ENCODE results near the gene IL1RL2. TPM values are rescaled to one million over a fixed set of nuclear protein-coding genes. Genes with fewer than 3 reads are reported as not detected.

The IL1RL2 gene
- total and polyA plus RNA-seq, 2 of the 8 experiments (the other 6 are each of a cell fraction or from before 2014, with no cell fraction given) = not detected

- Histone ChIP-seq H3K79me2 (ENCODE audit: control insufficient read depth in 1 of 2, insufficient read depth in 2 of 2, low read length in 2 of 2) (no peaks in the 10 kb centered on the region), H3K9ac (replicated peaks in 1 of 4; ENCODE audit: extremely low read depth in 1 of 4, low read depth in 3 of 4, low read length in 3 of 4) (no peak overlapping the region), H3K56ac (replicated peaks; ENCODE audit: insufficient read length, low read depth, low read length) (no peak overlapping the region), H2BK15ac (ENCODE audit: low read length) (no peak overlapping the region), H4K91ac (replicated peaks; ENCODE audit: insufficient read length, low read length) (no peak overlapping the region), H3K4me1 (replicated peaks in 1 of 4; ENCODE audit: control insufficient read depth in 3 of 4, insufficient read depth in 4 of 4, low read length in 3 of 4) (no peaks in the 10 kb centered on the region), H3K23me2 (ENCODE audit: low read depth, low read length) (no peaks in the 10 kb centered on the region), H2BK5ac (ENCODE audit: low read depth, low read length) (no peak overlapping the region), H3K9me3 (ENCODE audit: insufficient read depth in 2 of 2, low read depth in 1 of 2, low read length in 1 of 2) (no peaks in the 10 kb centered on the region), H2AFZ (ENCODE audit: low read length) (no peak overlapping the region), H4K5ac (ENCODE audit: insufficient read length, low read depth, low read length) (no peak overlapping the region), H3K27me3 (replicated peaks in 1 of 4; ENCODE audit: control insufficient read depth in 3 of 4, extremely low read depth in 1 of 4, insufficient read depth in 3 of 4, low read length in 3 of 4) (no peaks in the 10 kb centered on the region), H2BK20ac (ENCODE audit: low read length) (no peak overlapping the region), H3K14ac (ENCODE audit: insufficient read length) (no peak overlapping the region), H2BK12ac (ENCODE audit: low read depth, low read length) (no peak overlapping the region), H3K4me3 (ENCODE audit: extremely low read depth in 1 of 4, insufficient read depth in 2 of 4, low read depth in 3 of 4, low read length in 4 of 4) (no peak overlapping the region), H2AK5ac (ENCODE audit: low read depth, low read length) (no peak overlapping the region), H4K8ac (ENCODE audit: extremely low read depth, insufficient read depth, low read length) (no peak overlapping the region), H3K18ac (ENCODE audit: extremely low read depth, low read length) (no peak overlapping the region), H4K20me1 (replicated peaks in 1 of 2; ENCODE audit: control insufficient read depth in 1 of 2, insufficient read depth in 2 of 2, low read length in 2 of 2) (no peaks in the 10 kb centered on the region), H3K36me3 (ENCODE audit: control insufficient read depth in 2 of 4, insufficient read depth in 4 of 4, low read length in 3 of 4) (no peaks in the 10 kb centered on the region), H3K27ac (ENCODE audit: low read depth, low read length) (no peak overlapping the region), H3K79me1 (ENCODE audit: low read depth, low read length) (no peaks in the 10 kb centered on the region), H2BK120ac (replicated peaks; ENCODE audit: low read depth, low read length) (no peak overlapping the region), H3K4me2 (ENCODE audit: insufficient read depth in 1 of 2, low read depth in 2 of 2, low read length in 2 of 2) (no peak overlapping the region), H3K4ac (replicated peaks; ENCODE audit: insufficient read length, low read depth, low read length) (no peak overlapping the region), H3K23ac (ENCODE audit: insufficient read length) (no peak overlapping the region)
- 96% methylated on average over 2 of the region's 2 CpGs; no CpG with 5 or more reads in 1 of the 2 experiments for WGBS, 2 experiments (ENCODE audit: extremely low coverage in 1 of 2, insufficient coverage in 1 of 2, insufficient read length in 1 of 2, insufficient replicate concordance in 2 of 2, low coverage in 1 of 2, low lambda C conversion rate in 2 of 2, missing lambda C conversion rate in 1 of 2)
- no peak for TF ChIP-seq KDM5A (IDR thresholded peaks at IDR 0.05; ENCODE audit: low read length)
- TF ChIP-seq TBP (IDR thresholded peaks at IDR 0.05; ENCODE audit: low read depth, low read length) = no peak
- no peak for TF ChIP-seq SIRT6 (IDR thresholded peaks at IDR 0.05; ENCODE audit: low read length)
- TF ChIP-seq KDM4A (IDR thresholded peaks at IDR 0.05; ENCODE audit: low read depth, low read length, severe bottlenecking) = no peak
- no peak for TF ChIP-seq TAF7 (optimal IDR thresholded peaks at IDR 0.05; ENCODE audit: borderline replicate concordance, low read depth, low read length)
- ChIA-PET CTCF (ENCODE audit: partially characterized antibody) (interaction anchor here (1.0 to 2.1 kb wide), 4 partner anchors 9 to 36 kb away, joined by 3 to 6 read pairs (median 4); no protein-coding TSS in a partner anchor), POLR2A (ENCODE audit: partially characterized antibody) (no interaction called here)
- DNase-seq (ENCODE audit: low read depth in 1 of 2, low spot score in 2 of 2) (no peak), FAIRE-seq (no peak)
These were observed 89.9 kb downstream of the IL1RL2 start for GRCh38 chr2:102276549-102277201.
